SK-N-MC (cell line): ENCODE measurements around the gene NODAL.

Experiments
- EZH2 ChIP-seq: fragments of 200-600 bp; sonication (generic); IDR thresholded peaks from one replicate; pipeline ENCODE4 v1.6.1; 2017; ENCODE audit warnings: antibody characterized with exemption
- FOXP2 ChIP-seq: optimal IDR thresholded peaks from 2 replicates; pipeline ENCODE3; 2011; ENCODE audit warnings: mild to moderate bottlenecking, moderate library complexity; ENCODE audit not compliant: insufficient read depth; ENCODE audit errors: extremely low read length, control extremely low read depth
- POLR2AphosphoS5 ChIP-seq: IDR thresholded peaks from 2 replicates; pipeline ENCODE4 v1.6.1; 2012; ENCODE audit warnings: mild to moderate bottlenecking, low read depth, low read length, borderline replicate concordance

DNA sequence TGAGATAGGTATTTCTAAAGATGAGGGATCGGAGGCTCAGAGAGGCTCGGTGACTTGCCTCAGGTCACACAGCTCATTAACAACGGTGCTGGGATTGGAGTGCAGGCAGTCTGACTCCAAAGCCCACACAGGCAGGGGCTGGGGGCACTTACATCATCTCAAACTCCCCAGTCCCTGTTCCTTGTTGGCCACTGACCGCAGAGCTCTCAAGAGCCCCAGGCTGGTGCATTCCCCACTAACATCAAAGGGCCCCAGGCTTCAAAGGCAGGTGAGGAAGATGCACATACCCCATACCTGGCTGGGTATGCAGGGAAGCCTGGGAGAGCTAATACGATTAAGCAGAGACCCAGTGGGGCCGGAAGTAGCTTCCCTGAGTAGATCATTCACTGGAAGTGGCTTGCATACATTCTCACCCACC lies 13.7 kb upstream of the NODAL start:
- no peak for TF ChIP-seq EZH2
- no peak for TF ChIP-seq POLR2AphosphoS5
- TF ChIP-seq FOXP2 = no peak
